COLO668 (cell line): ENCODE results near the gene TRIP6.
"Not testable (repeated sequence)": the region's sequence is repeated elsewhere in the genome, so short reads cannot be mapped to it uniquely, and the experiment has no call there.

Experiments
- DNase-seq: peaks from one replicate; lab custom pipeline; 2025; ENCODE audit not compliant: unreplicated experiment; lab: John Stamatoyannopoulos, UW

Gene TRIP6

GRCh38 chr7:100837099-100837836, 29.9 kb upstream of the TRIP6 start:
- peak; percentile 72 for DNase-seq

- DNase-seq, result no peak
Measured at GRCh38 chr7:100839361-100839760, 27.8 kb upstream of the TRIP6 start.

DNA sequence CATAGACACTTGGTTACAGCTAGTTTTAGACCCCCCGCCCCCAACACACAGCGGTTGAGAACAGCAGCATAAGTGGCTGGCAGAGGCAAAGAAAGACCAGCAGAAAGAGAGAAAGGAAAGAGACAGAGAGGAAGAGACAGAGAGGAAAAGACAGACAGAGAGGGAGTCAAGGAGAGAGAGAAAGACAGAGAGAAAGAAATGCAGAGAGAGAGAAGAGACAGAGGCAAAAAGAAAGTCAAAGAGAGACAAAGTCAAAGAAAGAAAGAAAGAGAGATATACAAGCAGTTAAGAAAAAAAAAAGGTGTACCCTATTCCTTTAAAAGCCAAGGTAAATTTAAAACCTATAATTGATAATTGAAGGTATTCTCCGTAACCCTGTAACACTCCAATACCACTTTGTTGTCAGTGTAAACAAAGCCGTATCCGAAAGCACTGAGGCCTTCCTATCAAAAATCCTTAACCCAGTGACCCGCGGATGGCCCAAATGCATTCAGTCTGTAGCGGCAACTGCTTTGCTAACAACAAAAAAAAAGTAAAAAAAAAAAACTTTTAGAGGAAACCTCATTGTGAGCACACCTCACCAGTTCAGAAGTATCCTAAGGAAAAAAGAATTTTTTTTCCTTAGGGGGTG, 26.6 kb upstream of the TRIP6 start:
- DNase-seq, result no peak

DNA sequence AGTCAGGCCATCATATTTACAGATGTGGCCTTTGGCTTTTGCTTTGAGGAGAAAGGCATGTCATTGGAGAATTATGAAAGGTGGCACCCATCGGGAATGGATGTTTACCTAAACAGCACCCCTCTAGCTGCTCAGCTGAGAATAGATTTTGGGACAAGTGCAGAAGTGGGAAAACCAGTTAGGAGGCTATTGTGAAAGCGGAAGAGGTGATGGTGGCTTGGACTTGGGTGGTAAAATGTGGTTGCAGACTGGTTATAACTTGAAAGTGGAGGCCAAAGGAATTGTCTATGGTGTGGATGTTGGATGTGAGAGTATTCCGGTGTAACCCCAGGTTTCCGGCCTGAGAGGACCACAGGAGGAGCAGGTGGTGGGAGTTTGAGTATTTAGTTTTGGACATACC, 19.8 kb upstream of the TRIP6 start:
- DNase-seq, result no peak

GRCh38 chr7:100852048-100852872, 14.9 kb upstream of the TRIP6 start, which contains the start of gene SLC12A9:
TSS of gene SLC12A9 (plus strand) at chr7:100852713. CDS start at chr7:100854198, 1,485 bp downstream.
- peak; percentile 93 for DNase-seq

GRCh38 chr7:100854146-100854895, 12.9 kb upstream of the TRIP6 start:
- DNase-seq, result no peak

DNA sequence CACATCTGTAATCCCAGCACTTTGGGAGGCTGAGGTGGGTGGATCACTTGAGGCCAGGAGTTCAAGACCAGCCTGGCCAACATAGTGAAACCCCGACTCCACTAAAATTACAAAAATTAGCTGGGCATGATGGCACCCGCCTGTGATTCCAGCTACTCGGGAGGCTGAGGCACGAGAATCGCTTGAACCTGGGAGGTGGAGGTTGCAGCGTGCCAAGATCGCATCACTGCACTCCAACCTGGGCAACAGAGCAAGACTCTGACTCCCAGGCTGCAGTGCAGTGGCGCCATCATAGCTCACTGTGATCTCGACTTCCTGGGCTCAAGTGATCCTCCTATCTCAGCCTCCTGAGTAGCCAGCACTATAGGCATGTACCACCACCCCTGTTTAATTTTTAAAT, 12.3 kb upstream of the TRIP6 start:
- DNase-seq, result not testable (repeated sequence)

DNA sequence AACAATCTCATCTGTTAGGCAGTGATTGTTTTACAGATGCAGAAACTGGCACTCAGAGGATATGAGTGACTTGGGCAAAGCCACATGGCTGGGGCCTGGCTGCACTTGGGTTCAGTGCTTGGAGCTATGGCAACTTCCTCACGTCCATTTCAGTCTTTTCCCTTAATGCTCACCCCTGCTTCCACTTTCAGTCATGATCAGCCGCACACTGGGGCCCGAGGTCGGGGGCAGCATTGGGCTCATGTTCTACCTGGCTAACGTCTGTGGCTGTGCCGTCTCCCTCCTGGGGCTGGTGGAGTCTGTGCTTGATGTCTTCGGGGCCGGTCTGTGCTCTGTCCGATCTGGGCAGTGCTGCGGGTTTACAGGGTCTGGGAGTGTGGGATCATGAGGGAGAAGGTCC, 11.7 kb upstream of the TRIP6 start:
- no peak for DNase-seq

- no peak for DNase-seq
Measured at GRCh38 chr7:100856871-100857282, 10.3 kb upstream of the TRIP6 start.

- DNase-seq, result no peak
Measured at GRCh38 chr7:100859856-100860255, 7.3 kb upstream of the TRIP6 start.

DNA sequence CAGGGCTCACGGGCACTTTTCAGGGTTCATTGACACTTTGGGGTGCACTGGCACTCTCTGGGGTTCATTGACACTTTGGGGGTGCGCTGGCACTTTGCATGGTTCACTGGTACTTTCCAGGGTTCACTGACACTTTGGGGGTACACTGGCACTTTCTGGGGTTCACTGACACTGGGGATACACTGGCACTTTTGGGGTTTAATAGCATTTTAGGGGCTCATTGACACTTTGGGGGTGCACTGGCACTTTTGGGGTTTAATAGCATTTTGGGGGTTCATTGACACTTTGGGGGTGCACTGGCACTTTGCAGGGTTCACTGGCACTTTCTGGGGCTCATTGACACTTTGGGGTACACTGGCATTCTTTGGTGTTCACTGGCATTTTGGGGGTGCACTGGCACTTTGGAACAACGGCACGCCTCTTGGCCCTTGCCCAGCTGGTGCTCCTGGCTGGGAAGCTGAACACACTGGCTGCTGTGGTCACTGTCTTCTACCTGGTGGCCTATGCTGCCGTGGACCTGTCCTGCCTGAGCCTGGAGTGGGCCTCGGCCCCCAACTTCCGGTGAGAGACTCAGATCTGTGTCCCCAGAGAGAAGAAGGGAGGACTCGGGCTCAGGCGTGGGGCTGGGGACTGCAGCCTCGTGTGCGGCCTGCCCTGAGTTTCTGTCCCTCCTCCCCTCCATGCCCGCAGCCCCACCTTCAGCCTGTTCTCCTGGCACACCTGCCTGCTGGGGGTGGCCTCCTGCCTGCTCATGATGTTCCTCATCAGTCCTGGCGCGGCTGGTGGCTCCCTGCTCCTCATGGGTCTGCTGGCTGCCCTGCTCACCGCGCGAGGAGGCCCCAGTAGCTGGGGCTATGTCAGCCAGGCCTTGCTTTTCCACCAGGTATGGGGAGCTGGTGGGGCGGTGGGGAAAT, 6.2 kb upstream of the TRIP6 start:
- DNase-seq, result no peak

DNA sequence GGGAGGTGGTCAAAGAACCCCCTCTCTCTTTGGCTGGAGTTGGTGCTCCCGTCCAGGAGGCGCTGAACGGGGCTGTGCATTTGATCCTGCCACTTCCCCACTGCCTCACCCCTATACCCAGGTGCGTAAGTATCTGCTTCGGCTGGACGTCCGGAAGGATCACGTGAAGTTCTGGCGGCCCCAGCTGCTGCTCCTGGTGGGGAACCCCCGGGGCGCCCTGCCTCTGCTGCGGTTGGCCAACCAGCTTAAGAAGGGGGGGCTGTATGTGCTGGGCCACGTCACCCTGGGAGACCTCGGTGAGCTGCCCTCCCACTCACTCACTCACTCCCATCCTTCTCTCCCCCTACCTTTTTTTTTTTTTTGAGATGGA, 5.6 kb upstream of the TRIP6 start:
- DNase-seq, result no peak

DNA sequence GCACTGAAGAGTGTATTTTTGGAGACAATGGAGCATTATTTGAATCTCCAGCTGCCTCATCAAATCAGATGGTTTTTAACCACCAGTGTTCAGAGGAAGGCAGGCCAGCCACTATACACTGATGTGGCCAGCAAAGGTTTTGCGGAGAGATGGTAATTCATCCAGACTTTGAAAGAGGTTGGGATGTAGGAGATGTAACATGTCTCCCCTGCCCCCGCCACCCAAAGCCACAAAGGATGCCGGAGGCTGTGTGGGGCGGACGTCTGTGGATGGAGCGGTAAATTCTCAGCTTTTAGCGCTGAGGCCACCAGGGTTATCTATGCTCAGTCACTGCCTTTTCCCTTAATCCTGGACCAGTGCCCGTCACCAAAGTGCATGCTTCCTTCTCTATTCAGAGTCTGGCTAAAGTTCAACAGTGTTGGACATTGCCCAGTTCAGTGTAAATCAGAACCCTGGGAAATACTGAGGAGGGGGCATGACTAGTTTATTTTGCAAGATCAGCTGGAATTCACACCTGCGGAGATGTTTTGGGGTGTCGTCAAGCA, 3.7 kb upstream of the TRIP6 start:
- no peak for DNase-seq

DNA sequence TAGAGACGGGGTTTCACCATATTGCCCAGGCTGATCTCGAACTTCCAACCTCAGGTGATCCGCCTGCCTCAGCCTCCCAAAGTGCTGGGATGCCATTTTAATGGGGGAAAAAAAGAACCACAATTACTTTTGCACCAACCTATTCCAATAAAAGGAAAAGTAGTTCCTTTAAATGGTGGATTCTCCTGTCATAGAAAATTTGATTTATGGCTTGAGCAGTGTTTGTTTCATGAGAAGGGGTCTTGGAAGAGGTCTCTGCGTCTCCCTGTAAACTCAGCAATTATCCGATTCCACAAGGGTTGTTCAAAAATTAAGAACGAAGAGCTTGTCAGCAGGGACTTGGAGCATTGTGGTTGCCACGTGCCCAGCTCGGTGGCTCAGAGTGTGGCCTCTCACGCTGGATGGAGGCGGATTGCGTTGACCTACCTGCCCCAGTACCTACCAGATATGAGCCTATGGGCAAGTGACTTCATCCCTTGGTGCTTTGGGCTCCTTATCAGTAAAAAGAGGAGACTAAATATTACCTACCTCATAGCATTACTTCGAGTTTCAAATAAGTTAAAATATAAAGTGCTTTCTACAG, 2.8 kb upstream of the TRIP6 start:
- DNase-seq, result no peak

DNA sequence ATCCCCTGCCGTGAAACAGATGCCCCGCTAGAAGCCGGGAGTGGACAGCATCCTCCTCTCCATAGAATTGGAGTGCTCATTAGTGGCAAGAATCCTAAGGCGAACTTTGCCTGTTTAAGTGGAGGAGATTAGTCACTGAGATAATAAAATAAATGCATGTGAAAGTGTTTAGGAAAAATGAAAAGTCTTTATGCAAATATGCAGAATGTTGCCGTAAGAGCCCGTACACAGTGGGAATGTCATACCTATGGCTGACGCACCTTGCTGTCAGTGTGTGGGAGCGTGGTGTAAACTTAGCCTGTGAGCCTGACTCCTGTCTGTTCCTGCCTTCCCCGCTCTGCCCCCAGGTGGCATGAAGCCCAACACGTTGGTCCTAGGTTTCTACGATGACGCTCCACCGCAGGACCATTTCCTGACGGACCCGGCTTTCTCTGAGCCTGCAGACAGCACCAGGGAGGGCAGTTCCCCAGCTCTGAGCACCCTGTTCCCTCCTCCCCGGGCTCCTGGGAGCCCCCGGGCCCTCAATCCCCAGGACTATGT, 1.7 kb upstream of the TRIP6 start:
- DNase-seq, result no peak

DNA sequence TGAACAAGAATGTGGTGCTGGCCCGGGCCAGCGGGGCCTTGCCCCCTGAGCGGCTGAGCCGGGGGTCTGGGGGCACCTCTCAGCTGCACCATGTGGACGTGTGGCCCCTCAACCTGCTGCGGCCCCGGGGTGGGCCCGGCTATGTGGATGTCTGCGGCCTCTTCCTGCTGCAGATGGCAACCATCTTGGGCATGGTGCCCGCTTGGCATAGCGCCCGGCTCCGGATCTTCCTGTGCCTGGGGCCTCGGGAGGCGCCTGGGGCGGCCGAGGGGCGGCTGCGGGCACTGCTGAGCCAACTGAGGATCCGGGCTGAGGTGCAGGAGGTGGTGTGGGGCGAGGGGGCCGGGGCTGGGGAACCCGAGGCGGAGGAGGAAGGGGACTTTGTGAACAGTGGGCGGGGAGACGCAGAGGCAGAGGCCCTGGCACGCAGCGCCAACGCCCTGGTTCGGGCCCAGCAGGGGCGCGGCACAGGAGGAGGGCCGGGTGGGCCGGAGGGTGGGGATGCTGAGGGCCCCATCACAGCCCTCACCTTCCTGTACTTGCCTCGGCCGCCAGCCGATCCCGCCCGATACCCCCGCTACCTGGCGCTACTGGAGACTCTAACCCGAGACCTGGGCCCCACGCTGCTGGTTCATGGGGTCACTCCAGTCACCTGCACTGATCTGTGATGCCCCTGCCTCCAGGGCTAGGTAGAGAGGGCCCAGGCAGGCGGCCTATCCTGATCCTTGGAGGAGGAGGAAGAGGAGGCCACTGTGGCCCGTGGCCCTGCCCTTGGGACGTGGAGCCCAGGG, 1.1 kb upstream of the TRIP6 start:
- no peak for DNase-seq

DNA sequence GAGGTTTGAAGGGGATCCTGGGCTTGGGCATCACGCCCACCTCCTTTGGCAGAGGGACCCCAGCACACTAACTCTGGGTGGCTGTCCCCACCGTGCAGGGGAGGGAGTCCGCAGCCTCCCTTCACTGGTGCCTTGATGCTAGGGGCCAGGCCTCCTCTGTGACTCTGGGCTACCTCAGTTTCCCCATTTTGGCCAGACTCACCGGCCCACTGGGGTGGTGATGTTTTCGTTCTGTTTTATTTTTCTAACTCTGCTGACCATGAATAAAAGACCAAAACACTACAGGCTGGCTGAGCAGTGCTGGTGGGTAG, 503 bp upstream of the TRIP6 start:
- DNase-seq, result no peak

DNA sequence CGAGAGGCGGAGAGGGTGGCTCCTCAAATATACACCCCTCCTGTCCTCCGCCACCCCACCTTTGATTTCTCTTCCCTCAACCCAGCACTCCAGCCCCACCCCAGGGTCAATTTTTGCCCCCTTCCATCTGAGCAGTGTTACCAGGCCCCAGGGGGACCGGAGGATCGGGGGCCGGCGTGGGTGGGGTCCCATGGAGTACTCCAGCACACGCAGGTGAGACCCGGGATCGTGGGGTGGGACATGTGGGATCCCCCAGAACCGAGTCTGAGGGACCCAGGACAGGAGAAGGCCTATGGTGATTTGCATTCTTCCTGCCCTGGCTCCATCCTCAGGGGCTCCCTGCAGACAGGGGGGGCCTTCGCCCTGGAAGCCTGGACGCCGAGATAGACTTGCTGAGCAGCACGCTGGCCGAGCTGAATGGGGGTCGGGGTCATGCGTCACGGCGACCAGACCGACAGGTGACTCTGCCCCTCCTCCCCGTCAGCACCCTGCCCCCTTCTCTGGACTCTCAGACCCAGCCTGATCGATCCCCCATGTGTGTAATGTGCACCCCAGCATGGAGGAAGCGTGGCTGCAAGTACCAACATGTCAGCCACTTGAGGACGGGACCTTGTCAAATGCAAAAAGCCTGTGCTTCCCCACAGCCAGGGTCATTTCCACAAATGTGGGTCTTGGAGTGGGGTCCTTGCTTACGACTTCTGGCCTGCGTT, 744 bp downstream of the TRIP6 start:
- DNase-seq, result no peak
